Activated naive CD4-positive, alpha-beta T cell treated with anti-CD3 and anti-CD28 coated beads, Interleukin-2, amount 10 ng/mL, durations not matched to agents 7 days and 5 days (primary cell): Measurements from ENCODE around the gene SRPRB.

Source experiments
- CTCF ChIA-PET: fragments of 350-600 bp; sonication (Branson Sonifier 250); formaldehyde crosslinking; loops from one replicate; lab custom pipeline; 2021; ENCODE audit warnings: antibody characterized with exemption; lab: Charles Lee
- DNase-seq: peaks from one replicate; pipeline ENCODE4 v3.0.0-alpha.2; 2020
- H3K27ac Mint-ChIP-seq: one replicate; pipeline ENCODE4 v1.8.0; 2021; ENCODE audit warnings: mild to moderate bottlenecking, moderate library complexity, mixed read lengths
- H3K27me3 Mint-ChIP-seq: one replicate; pipeline ENCODE4 v1.8.0; 2021; ENCODE audit warnings: mild to moderate bottlenecking, mixed read lengths
- H3K36me3 Mint-ChIP-seq: one replicate; pipeline ENCODE4 v1.8.0; 2021; ENCODE audit warnings: mixed read lengths
- H3K4me1 Mint-ChIP-seq: one replicate; pipeline ENCODE4 v1.8.0; 2021; ENCODE audit warnings: mixed read lengths
- H3K4me3 Mint-ChIP-seq: one replicate; pipeline ENCODE4 v1.8.0; 2021; ENCODE audit warnings: mild to moderate bottlenecking, moderate library complexity, mixed read lengths
- H3K9me3 Mint-ChIP-seq: one replicate; pipeline ENCODE4 v1.8.0; 2021; ENCODE audit warnings: mixed read lengths

SRPRB gene

GRCh38 chr3:133797396-133798105, 8.1 kb upstream of the SRPRB start:
- Mint-ChIP-seq H3K9me3 (peaks cover 5% of the 10 kb centered on the region), H3K4me3 (no peak overlapping the region), H3K27ac (no peak overlapping the region), H3K27me3 (peaks cover 31% of the 10 kb centered on the region), H3K4me1 (no peaks in the 10 kb centered on the region), H3K36me3 (no peaks in the 10 kb centered on the region)
- no peak for DNase-seq
- CTCF ChIA-PET = no interaction called here

- DNase-seq = no peak
- no peak overlapping the region for H3K4me3 Mint-ChIP-seq
- H3K27me3 Mint-ChIP-seq = peaks cover 31% of the 10 kb centered on the region
Observed at GRCh38 chr3:133799794-133800585, 5.6 kb upstream of the SRPRB start.

DNA sequence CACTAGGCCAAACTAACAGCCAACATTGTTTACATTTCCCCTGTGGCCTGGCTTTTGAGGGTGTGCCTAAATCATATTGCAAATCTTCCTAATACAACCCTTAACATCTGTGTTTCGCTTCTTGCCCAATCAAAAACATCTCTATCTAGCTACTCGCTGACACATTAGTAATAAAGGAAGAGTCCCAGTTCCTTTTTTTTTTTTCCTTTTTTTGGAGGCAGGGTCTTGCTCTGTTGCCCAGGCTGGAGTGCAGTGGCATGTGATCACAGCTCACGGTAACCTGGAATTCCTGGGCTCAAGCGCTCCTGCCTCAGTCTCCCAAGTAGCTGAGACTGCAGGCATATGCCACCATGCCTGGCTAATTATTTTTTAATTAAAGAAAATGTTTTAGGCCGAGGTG, 2.1 kb upstream of the SRPRB start:
- Mint-ChIP-seq H3K27me3 (peaks cover 23% of the 10 kb centered on the region), H3K27ac (no peak overlapping the region), H3K9me3 (no peaks in the 10 kb centered on the region), H3K4me1 (peaks cover 29% of the 10 kb centered on the region), H3K4me3 (no peak overlapping the region), H3K36me3 (peaks cover 14% of the 10 kb centered on the region)
- DNase-seq = no peak
- CTCF ChIA-PET = no interaction called here

More at GRCh38 chr3:133799794-133800585, 5.6 kb upstream of the SRPRB start:
- Mint-ChIP-seq H3K27ac (no peak overlapping the region), H3K9me3 (no peaks in the 10 kb centered on the region), H3K4me1 (peaks cover 2% of the 10 kb centered on the region), H3K36me3 (no peaks in the 10 kb centered on the region)
- CTCF ChIA-PET = no interaction called here

DNA sequence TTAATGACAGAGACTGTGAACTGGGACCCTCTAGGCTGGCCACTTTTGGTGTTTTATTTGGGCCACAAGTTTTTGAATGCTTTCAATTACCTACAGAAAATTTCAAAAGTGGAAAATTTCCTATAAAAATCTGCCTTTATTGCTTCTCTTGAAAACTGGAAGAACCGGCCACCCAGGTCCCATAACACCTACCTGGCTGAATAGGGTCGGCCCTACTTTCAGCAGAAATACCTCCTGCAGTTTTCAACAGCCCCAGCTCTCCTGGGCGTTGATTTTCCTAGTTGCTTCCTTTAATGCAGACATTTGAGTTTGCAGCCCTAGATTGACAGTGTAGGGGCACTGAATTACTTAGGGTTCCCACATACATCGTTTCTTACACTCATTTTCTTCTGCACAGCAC, 719 bp upstream of the SRPRB start:
- H3K27ac Mint-ChIP-seq = peak overlapping the region; percentile 91
- peaks cover 30% of the 10 kb centered on the region for H3K4me1 Mint-ChIP-seq
- no peak for DNase-seq
- peaks cover 21% of the 10 kb centered on the region for H3K36me3 Mint-ChIP-seq
- H3K9me3 Mint-ChIP-seq = no peaks in the 10 kb centered on the region
- CTCF ChIA-PET = no interaction called here
- peak overlapping the region; percentile 95 for H3K4me3 Mint-ChIP-seq
- H3K27me3 Mint-ChIP-seq = peaks cover 20% of the 10 kb centered on the region

DNA sequence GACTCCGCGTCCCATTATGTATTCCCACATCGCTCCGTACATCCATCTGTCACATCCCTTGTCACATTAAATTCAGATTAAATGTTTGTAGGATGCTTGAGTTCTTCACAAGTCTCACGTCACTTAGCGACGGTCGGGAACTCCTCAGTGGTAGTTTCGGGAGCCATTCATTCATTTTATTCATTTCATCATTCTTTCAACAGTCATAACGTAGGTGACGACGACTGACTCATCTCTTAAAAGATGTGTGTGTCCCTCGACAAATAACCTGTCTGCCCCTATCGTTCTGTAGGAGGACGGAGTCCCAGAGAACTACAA, 272 bp upstream of the SRPRB start:
- Mint-ChIP-seq H3K4me3 (peak overlapping the region; percentile 95), H3K27me3 (peaks cover 16% of the 10 kb centered on the region), H3K36me3 (peaks cover 24% of the 10 kb centered on the region), H3K27ac (peak overlapping the region; percentile 91), H3K4me1 (peaks cover 32% of the 10 kb centered on the region), H3K9me3 (no peaks in the 10 kb centered on the region)
- CTCF ChIA-PET = no interaction called here
- DNase-seq = no peak

- Mint-ChIP-seq H3K4me3 (no peak overlapping the region), H3K4me1 (peaks cover 8% of the 10 kb centered on the region), H3K27me3 (no peaks in the 10 kb centered on the region), H3K9me3 (no peaks in the 10 kb centered on the region), H3K36me3 (peaks cover 40% of the 10 kb centered on the region), H3K27ac (no peak overlapping the region)
- CTCF ChIA-PET = no interaction called here
- no peak for DNase-seq
Observed at GRCh38 chr3:133812872-133813271, 7.3 kb downstream of the SRPRB start.

DNA sequence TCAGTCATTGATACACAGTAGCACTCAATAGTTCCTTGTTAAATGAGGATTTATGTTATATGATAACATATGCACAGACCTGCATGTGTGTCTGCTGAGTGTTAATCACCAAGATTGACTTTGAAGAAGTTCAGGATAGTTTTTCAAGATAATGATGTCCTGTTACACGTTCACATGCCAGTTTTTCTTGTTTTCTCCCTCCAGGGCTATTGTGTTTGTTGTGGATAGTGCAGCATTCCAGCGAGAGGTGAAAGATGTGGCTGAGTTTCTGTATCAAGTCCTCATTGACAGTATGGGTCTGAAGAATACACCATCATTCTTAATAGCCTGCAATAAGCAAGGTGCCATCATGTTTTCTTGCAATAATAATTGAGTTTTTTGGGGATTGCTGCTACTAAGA, 9.8 kb downstream of the SRPRB start:
- no peak overlapping the region for H3K27ac Mint-ChIP-seq
- H3K9me3 Mint-ChIP-seq = no peaks in the 10 kb centered on the region
- no peaks in the 10 kb centered on the region for H3K4me1 Mint-ChIP-seq
- H3K27me3 Mint-ChIP-seq = no peaks in the 10 kb centered on the region
- peaks cover 37% of the 10 kb centered on the region for H3K36me3 Mint-ChIP-seq
- CTCF ChIA-PET = no interaction called here
- DNase-seq = no peak
- H3K4me3 Mint-ChIP-seq = no peak overlapping the region

- Mint-ChIP-seq H3K27me3 (no peaks in the 10 kb centered on the region), H3K36me3 (peaks cover 53% of the 10 kb centered on the region), H3K27ac (no peak overlapping the region), H3K4me1 (no peaks in the 10 kb centered on the region), H3K4me3 (no peak overlapping the region), H3K9me3 (no peaks in the 10 kb centered on the region)
- CTCF ChIA-PET = interaction anchor here (0.6 to 1.4 kb wide), 7 partner anchors 10 to 725 kb away, joined by 3 to 5 read pairs (median 3); no protein-coding TSS in a partner anchor
- no peak for DNase-seq
Observed at GRCh38 chr3:133820129-133820528, 14.5 kb downstream of the SRPRB start.

DNA sequence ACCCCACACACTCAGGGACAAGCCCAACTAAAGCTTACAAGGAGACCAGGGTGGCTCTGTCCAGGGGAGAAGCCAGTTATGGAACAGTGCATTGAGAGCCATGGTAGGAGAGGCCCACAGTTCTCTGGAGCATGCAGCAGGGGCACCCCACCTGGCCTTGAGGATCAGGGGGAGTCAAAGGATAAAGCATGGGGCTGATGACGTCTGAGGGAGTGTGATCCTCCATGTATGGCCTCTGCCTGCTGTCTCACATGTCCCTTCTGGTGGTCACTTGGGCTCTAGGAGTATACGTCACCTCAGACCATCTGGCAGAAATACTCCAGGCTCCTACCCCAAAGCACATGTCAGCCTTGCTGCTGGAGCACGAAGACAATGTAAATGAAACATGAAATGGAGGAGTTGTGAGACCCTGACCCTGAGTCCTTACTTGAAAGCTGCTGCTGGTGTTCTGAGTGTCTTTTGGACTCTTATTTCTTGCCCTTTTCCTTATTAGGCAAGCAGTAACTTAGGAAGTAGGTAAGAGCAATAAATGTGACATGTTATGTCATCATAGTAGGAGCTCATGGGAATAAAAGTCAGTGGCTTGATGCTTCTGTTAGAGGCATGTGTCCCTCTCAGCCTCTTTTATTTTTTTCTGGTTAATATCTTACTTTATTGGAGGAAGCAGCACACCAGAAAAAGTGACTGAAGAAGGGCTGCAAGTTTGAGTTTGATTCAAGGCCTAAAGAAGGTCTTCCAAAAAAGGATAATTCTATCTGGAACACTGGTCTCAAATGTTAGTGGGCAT, 15.5 kb downstream of the SRPRB start:
- H3K4me1 Mint-ChIP-seq = no peaks in the 10 kb centered on the region
- no peak for DNase-seq
- no peak overlapping the region for H3K4me3 Mint-ChIP-seq
- CTCF ChIA-PET = interaction anchor here (1.2 kb wide), 1 partner anchor 12 kb away, joined by 5 read pairs; no protein-coding TSS in a partner anchor
- no peaks in the 10 kb centered on the region for H3K9me3 Mint-ChIP-seq
- H3K27me3 Mint-ChIP-seq = no peaks in the 10 kb centered on the region
- peaks cover 51% of the 10 kb centered on the region for H3K36me3 Mint-ChIP-seq
- H3K27ac Mint-ChIP-seq = no peak overlapping the region

GRCh38 chr3:133821767-133822638, 16.4 kb downstream of the SRPRB start:
- Mint-ChIP-seq H3K4me3 (no peak overlapping the region), H3K9me3 (no peaks in the 10 kb centered on the region), H3K27me3 (no peaks in the 10 kb centered on the region), H3K27ac (no peak overlapping the region), H3K4me1 (no peaks in the 10 kb centered on the region), H3K36me3 (peaks cover 50% of the 10 kb centered on the region)
- CTCF ChIA-PET = no interaction called here
- DNase-seq = no peak

DNA sequence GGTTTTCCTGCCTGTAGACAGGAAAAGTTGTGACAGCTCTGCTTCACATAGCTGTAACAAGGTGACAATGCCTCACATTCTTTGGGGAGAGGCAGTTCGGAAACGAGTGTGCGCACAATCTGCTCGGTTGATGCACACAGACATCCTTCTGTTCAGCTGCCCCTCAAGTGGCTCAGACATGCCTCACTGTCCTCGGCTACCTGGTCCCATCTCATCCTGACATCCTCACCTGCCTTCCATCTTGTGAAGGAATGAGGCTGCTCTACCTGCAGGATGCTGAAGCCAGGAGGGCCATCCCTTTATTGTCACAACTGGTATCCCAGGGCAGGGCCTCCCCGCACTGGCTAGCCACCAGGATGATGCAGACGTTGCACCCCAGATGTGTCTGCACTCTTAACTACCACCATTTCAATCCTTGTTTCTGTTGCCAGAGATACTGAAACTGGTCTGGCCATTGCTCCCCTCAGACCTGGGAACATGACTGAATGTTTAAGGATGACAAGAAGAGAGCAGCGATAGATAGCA, 19.4 kb downstream of the SRPRB start:
- Mint-ChIP-seq H3K36me3 (peaks cover 41% of the 10 kb centered on the region), H3K27ac (no peak overlapping the region), H3K9me3 (no peaks in the 10 kb centered on the region), H3K4me3 (no peak overlapping the region), H3K27me3 (peaks cover 4% of the 10 kb centered on the region), H3K4me1 (no peaks in the 10 kb centered on the region)
- DNase-seq = no peak
- CTCF ChIA-PET = no interaction called here

DNA sequence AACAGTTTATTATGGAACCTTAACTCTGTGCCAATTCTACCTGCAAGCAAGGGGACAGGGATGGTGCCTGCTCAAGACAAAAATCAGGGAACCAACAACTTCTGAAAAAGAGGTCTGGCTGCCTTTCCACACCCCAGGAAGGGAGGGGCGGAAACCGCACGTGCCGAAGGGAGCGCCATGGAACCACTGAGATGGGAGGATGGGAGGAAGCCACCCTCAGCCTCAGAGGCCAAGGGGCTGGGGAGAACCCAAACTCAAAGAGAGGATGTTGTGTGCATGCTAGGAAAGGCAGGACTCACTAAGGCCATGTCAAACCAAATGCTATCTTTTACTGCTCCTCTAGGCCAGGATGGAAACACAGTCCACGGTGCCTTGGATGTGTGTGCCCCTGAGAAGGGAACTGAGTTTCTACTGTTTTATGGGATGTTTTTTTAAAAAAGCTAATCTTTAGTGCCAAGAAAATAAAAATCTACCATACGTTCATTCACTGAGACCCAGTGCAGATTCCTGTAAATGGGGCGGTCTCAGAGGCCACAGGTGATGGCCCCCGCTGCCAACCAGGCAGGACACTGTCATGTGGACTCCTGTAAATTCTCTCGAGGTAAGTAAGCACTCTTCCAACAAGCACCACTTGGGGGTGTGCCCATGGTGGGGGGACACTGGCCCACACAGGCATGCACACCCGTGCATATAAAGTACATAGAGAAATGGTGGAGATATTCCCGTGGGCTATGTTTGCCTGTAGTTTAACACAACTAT, 20.5 kb downstream of the SRPRB start:
- DNase-seq = no peak
- Mint-ChIP-seq H3K4me3 (no peak overlapping the region), H3K36me3 (peaks cover 30% of the 10 kb centered on the region), H3K27ac (no peak overlapping the region), H3K27me3 (peaks cover 4% of the 10 kb centered on the region), H3K9me3 (no peaks in the 10 kb centered on the region), H3K4me1 (no peaks in the 10 kb centered on the region)
- CTCF ChIA-PET = no interaction called here

DNA sequence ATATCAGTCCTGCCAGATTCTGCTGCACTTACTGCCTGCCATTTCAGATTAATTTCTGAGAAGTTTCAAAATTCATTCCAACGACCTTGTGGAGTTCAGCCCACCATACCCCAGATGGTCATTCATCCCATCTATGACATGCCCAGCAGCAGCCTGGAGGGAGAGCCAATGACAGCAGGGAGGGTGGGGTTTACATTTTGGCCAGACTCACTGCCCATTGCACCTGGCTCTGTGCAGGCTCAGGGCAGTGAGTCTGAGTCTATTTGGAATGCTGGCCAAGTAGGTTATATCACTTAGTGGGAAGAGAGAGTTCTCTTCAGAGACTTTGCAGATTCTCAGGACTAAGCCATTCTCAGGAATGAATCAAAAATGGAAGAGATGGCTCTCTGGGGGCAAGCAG, 21.5 kb downstream of the SRPRB start:
- Mint-ChIP-seq H3K4me3 (no peak overlapping the region), H3K9me3 (no peaks in the 10 kb centered on the region), H3K27me3 (peaks cover 4% of the 10 kb centered on the region), H3K27ac (no peak overlapping the region), H3K4me1 (no peaks in the 10 kb centered on the region), H3K36me3 (peaks cover 24% of the 10 kb centered on the region)
- CTCF ChIA-PET = no interaction called here
- no peak for DNase-seq
